Measurements from ENCODE around the gene EVI2A. TPM values are rescaled to one million over a fixed set of nuclear protein-coding genes. Genes with fewer than 3 reads are reported as not detected.

The EVI2A gene
- total RNA-seq, 2 experiments from 2014 or later, result 37.8 to 38.4 TPM

DNA sequence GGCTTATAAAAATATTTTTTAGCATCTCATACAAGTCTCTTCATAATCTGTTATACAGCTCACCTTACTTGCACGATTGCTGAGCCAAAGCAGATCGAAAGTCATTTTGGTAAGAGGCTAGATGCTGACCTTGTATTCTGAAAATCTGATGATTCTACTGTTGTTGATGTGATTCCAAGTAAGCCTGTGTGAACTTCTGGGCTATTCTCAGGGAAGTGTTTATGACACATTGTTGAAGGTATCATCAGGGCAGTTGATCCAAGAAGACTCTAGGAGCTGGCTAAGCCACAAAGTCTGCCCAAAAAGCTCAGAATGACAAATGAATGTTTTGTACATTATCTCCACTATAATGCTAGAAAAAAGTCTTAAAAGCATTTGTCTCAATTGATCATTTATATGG, 40.4 kb downstream of the EVI2A start:
- H3K27me3 Mint-ChIP-seq, result no peaks in the 10 kb centered on the region
- no peaks in the 10 kb centered on the region for H3K36me3 ChIP-seq (ENCODE audit: insufficient read depth, low read length)
- CTCF ChIA-PET, result interaction anchor here (1.2 kb wide), 1 partner anchor 33 kb away, joined by 3 read pairs; the partner anchor contains the start of gene EVI2B
- H3K9me3 Mint-ChIP-seq, result no peaks in the 10 kb centered on the region
- no peaks in the 10 kb centered on the region for H3K9me3 ChIP-seq (ENCODE audit: control insufficient read depth in 1 of 2, insufficient read depth in 1 of 2, low read length in 2 of 2)
- no peak overlapping the region for H3K27ac Mint-ChIP-seq
- H3K27ac ChIP-seq (ENCODE audit: low read depth in 1 of 2, low read length in 2 of 2), result no peak overlapping the region
- TF ChIP-seq, protein P1, sequence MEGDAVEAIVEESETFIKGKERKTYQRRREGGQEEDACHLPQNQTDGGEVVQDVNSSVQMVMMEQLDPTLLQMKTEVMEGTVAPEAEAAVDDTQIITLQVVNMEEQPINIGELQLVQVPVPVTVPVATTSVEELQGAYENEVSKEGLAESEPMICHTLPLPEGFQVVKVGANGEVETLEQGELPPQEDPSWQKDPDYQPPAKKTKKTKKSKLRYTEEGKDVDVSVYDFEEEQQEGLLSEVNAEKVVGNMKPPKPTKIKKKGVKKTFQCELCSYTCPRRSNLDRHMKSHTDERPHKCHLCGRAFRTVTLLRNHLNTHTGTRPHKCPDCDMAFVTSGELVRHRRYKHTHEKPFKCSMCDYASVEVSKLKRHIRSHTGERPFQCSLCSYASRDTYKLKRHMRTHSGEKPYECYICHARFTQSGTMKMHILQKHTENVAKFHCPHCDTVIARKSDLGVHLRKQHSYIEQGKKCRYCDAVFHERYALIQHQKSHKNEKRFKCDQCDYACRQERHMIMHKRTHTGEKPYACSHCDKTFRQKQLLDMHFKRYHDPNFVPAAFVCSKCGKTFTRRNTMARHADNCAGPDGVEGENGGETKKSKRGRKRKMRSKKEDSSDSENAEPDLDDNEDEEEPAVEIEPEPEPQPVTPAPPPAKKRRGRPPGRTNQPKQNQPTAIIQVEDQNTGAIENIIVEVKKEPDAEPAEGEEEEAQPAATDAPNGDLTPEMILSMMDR (IDR thresholded peaks at IDR 0.05), result no peak
- no peak for DNase-seq
- H3K4me1 ChIP-seq (ENCODE audit: insufficient read depth, low read length), result no peaks in the 10 kb centered on the region
- no peak for ATAC-seq (ENCODE audit: poor library complexity)
- intact Hi-C loops (cut with DNase I, micrococcal nuclease), result no loop called here
- no peak overlapping the region for H3K4me3 Mint-ChIP-seq
- H3K36me3 Mint-ChIP-seq (ENCODE audit: low read depth), result peaks cover 5% of the 10 kb centered on the region
- H3K4me3 ChIP-seq (ENCODE audit: low read length), result no peak overlapping the region
- no peaks in the 10 kb centered on the region for H3K27me3 ChIP-seq (ENCODE audit: control insufficient read depth in 1 of 2, insufficient read depth in 2 of 2, low read length in 2 of 2)
- POLR2A ChIA-PET, result no interaction called here
- H3K4me1 Mint-ChIP-seq (ENCODE audit: low read depth), result no peaks in the 10 kb centered on the region

DNA sequence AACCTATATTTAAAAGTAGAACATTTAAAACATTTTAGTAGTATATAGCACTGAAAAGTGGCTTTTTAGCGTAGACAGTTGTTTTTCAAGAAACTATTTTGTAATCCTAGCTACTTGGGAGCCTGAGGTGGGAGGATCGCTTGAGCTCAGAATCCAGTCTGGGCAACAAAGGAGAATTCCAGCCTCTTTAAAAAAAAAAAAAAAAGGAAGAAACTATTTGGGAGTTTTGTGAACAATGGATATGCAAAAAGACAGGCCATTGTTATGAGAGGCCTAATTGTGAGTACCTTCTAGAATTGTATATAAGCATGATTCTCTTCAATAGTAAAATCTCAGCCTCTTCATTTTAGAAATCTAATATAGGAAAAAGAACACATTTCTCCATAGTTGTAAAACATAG, 42.0 kb downstream of the EVI2A start:
- peaks cover 5% of the 10 kb centered on the region for H3K36me3 Mint-ChIP-seq (ENCODE audit: low read depth)
- no peak overlapping the region for H3K27ac Mint-ChIP-seq
- H3K9me3 Mint-ChIP-seq, result no peaks in the 10 kb centered on the region
- Histone ChIP-seq H3K27me3 (ENCODE audit: control insufficient read depth in 1 of 2, insufficient read depth in 2 of 2, low read length in 2 of 2) (no peaks in the 10 kb centered on the region), H3K36me3 (ENCODE audit: insufficient read depth, low read length) (no peaks in the 10 kb centered on the region), H3K9me3 (ENCODE audit: control insufficient read depth in 1 of 2, insufficient read depth in 1 of 2, low read length in 2 of 2) (no peaks in the 10 kb centered on the region), H3K4me1 (ENCODE audit: insufficient read depth, low read length) (no peaks in the 10 kb centered on the region), H3K4me3 (ENCODE audit: low read length) (no peak overlapping the region), H3K27ac (ENCODE audit: low read depth in 1 of 2, low read length in 2 of 2) (no peak overlapping the region)
- ChIA-PET POLR2A (interaction anchor here (0.6 to 0.7 kb wide), 4 partner anchors 13 to 61 kb away, joined by 3 read pairs; no protein-coding TSS in a partner anchor), CTCF (interaction anchor here (0.6 kb wide), 1 partner anchor 260 kb away, joined by 3 read pairs; no protein-coding TSS in a partner anchor)
- no peaks in the 10 kb centered on the region for H3K4me1 Mint-ChIP-seq (ENCODE audit: low read depth)
- intact Hi-C loops (cut with DNase I, micrococcal nuclease), result no loop called here
- TF ChIP-seq, protein P1 (IDR thresholded peaks at IDR 0.05), result no peak
- no peaks in the 10 kb centered on the region for H3K27me3 Mint-ChIP-seq
- no peak overlapping the region for H3K4me3 Mint-ChIP-seq
- ATAC-seq (ENCODE audit: poor library complexity) (no peak), DNase-seq (no peak)

DNA sequence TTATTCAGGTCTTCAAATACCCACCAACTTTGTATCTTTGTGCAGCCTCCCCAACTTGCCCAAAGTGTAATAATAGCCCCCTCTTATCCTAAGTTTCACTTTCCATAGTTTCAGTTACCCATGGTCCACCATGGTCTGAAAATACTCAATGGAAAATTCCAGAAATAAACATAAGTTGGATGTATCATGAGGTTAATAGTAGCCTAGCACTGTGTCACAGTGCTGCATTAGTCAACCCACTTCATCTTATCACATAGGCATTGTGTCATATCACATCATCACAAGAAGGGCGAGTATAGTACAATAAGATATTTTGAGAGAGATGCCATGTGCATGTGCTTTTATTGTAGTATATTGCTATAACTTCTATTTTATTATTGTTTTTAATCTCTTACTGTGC, 46.3 kb downstream of the EVI2A start:
- H3K27me3 ChIP-seq (ENCODE audit: control insufficient read depth in 1 of 2, insufficient read depth in 2 of 2, low read length in 2 of 2), result no peaks in the 10 kb centered on the region
- POLR2A ChIA-PET, result no interaction called here
- Mint-ChIP-seq H3K4me3 (no peak overlapping the region), H3K27ac (no peak overlapping the region), H3K27me3 (no peaks in the 10 kb centered on the region), H3K4me1 (ENCODE audit: low read depth) (no peaks in the 10 kb centered on the region), H3K9me3 (no peaks in the 10 kb centered on the region), H3K36me3 (ENCODE audit: low read depth) (no peaks in the 10 kb centered on the region)
- DNase-seq (no peak), ATAC-seq (ENCODE audit: poor library complexity) (no peak)
- no peaks in the 10 kb centered on the region for H3K36me3 ChIP-seq (ENCODE audit: insufficient read depth, low read length)
- no peak overlapping the region for H3K27ac ChIP-seq (ENCODE audit: low read depth in 1 of 2, low read length in 2 of 2)
- H3K4me1 ChIP-seq (ENCODE audit: insufficient read depth, low read length), result no peaks in the 10 kb centered on the region
- H3K9me3 ChIP-seq (ENCODE audit: control insufficient read depth in 1 of 2, insufficient read depth in 1 of 2, low read length in 2 of 2), result no peaks in the 10 kb centered on the region
- TF ChIP-seq, protein P1 (IDR thresholded peaks at IDR 0.05), result no peak
- intact Hi-C loops (cut with DNase I, micrococcal nuclease), result no loop called here
- CTCF ChIA-PET, result no interaction called here
- no peak overlapping the region for H3K4me3 ChIP-seq (ENCODE audit: low read length)

All from CD4-positive, alpha-beta T cell (primary cell).